ENCODE measurements around the gene MERTK.

MERTK gene

DNA sequence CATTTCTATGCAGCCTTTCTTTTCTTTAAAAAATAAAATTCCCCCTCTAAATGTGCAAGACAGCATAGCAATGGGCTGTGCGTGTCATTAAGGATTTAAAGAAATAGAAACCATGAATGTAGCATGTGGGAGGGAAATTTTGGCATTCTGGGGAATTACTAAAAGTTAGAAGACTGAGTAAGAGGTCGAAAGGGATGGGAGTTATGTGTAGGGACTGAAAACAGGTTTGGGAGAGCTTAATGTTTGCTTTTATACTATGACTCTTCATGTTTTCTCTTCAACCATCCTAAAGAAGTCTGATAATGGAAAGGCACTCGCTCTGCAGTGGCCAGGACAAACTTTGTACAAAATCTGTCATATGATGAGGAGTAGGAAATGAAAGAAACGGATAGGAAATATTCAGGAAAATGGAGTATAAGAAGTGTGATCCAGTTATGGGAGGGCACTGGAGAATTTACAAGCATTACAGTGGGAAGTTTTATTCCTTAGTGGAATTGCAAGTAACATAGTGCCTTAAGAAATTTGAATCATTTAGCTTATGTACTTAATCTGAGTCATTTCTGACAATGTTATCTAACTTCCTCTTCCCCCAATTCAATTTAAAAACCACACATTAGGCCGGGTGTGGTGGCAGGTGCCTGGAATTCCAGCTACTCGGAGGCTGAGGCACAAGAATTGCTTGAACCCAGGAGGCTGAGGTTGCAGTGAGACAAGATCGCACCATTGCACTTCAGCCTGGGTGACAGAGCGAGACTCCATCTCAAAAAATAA is 177.3 kb downstream of the MERTK start:
- no peak for DNase-seq (ENCODE audit: low read depth in 2 of 2)

DNA sequence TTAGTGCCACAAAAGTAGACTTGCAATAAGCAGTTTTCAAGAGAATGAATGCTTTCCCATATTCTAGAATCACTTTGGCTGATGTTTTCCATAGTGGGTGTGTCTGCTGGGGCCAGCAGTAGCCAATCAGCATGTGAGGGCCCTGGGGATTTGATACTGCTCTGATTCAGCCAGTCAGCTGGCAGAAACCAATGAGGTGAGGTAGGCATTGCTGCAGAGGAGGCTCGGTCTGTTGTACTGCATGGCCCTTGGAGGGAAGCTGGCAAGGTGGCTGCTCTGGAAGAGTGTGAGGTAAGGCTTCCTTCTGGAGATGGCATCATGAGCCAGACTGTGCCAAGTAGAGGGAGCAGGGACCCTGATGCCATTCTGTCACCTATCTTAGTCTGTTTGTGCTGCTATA is 179.4 kb downstream of the MERTK start:
- no peak for DNase-seq (ENCODE audit: low read depth in 2 of 2)

Measured in stimulated activated CD4-positive, alpha-beta T cell treated with anti-CD3 and anti-CD28 coated beads, Interleukin-12 subunit alpha, Interleukin-12 subunit beta, amount 100 ng/mL, for 24 hours (primary cell).